Endothelial cell (in vitro differentiated cells): ENCODE data around the gene ACBD6. TPM values are rescaled to one million over a fixed set of nuclear protein-coding genes. Genes with fewer than 3 reads are reported as not detected.
A peak's percentile ranks its signal among the peaks of the same experiment; 100 is the strongest.

Experiments
- DNase-seq: peaks from one replicate; pipeline ENCODE4 v3.0.0; 2021; ENCODE audit warnings: low spot score
- H3K27ac Mint-ChIP-seq: one replicate; pipeline ENCODE4 v1.8.0; 2021; ENCODE audit warnings: mixed read lengths, inconsistent platforms; ENCODE audit not compliant: unreplicated experiment
- H3K27me3 Mint-ChIP-seq: one replicate; pipeline ENCODE4 v1.8.0; 2021; ENCODE audit warnings: mild to moderate bottlenecking, moderate library complexity, mixed read lengths, inconsistent platforms; ENCODE audit not compliant: unreplicated experiment
- H3K36me3 Mint-ChIP-seq: one replicate; pipeline ENCODE4 v1.8.0; 2021; ENCODE audit warnings: mild to moderate bottlenecking, low read depth, mixed read lengths, inconsistent platforms; ENCODE audit not compliant: unreplicated experiment
- H3K4me1 Mint-ChIP-seq: one replicate; pipeline ENCODE4 v1.8.0; 2021; ENCODE audit warnings: mild to moderate bottlenecking, mixed read lengths, inconsistent platforms; ENCODE audit not compliant: unreplicated experiment
- H3K4me3 Mint-ChIP-seq: one replicate; pipeline ENCODE4 v1.8.0; 2021; ENCODE audit warnings: mild to moderate bottlenecking, mixed read lengths, inconsistent platforms; ENCODE audit not compliant: unreplicated experiment
- H3K9me3 Mint-ChIP-seq: one replicate; pipeline ENCODE4 v1.8.0; 2021; ENCODE audit warnings: mixed read lengths, inconsistent platforms; ENCODE audit not compliant: unreplicated experiment
- CTCF ChIP-seq: fragments of 200-600 bp; sonication (generic); IDR thresholded peaks from one replicate; pipeline ENCODE4 v1.5.0; 2021; ENCODE audit warnings: antibody characterized with exemption; ENCODE audit not compliant: unreplicated experiment
- total RNA-seq: library from RNA; stranded (reverse); fragmentation: NEBNext Ultra II Directional; extraction: Animal tissue kit (Norgen Biotek cat#: 25700); gene quantifications from one replicate; pipeline ENCODE4 v1.2.1, GENCODE V29; 2021; ENCODE audit not compliant: unreplicated experiment

ACBD6 gene
- total RNA-seq, 1 donor from 2014 or later: 46.5 TPM

GRCh38 chr1:180250499-180250770 lies 251.9 kb downstream of the ACBD6 start:
- Mint-ChIP-seq H3K27ac (peak overlapping the region; percentile 97), H3K27me3 (peaks cover 15% of the 10 kb centered on the region), H3K36me3 (peaks cover 11% of the 10 kb centered on the region), H3K4me3 (no peak overlapping the region), H3K9me3 (no peaks in the 10 kb centered on the region), H3K4me1 (peaks cover 58% of the 10 kb centered on the region)
- TF ChIP-seq CTCF: no peak
- no peak for DNase-seq

DNA sequence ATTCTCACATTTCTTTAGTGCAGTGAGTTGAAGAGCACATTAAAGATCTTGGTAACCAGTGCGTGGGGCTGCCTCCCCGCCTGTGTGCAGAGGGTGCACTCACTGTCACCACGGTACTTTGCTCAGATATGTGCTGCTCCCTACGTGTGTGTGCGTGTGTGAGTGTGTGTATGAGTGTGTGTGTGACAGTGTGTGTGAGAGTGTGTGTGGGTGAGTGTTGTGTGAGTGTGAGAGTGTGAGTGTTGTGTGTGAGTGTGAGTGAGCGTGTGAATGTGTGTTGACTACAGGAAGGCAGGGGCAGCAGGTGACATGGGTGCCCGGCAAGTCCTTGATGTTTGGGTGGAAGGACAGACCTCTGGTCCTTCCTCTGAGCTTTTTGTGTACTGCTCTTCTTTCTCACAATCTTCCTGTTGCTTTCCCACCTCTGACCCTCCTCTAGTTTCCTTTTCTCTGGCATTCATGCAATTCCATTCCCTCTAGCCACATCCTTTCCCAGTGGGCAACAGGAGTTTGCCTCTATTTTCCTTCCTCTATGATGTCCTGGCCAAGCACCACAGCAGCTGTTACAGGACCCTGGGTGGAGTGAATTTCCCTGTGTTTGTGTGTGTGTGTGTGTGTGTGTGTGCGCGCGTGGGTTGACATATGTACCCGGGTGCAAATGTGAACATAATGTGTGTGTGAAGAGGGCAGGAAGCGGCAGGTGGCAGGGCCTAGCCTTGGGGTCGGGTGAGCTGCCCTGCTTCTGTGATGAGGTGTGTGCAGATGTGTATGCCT lies 252.5 kb downstream of the ACBD6 start:
- H3K4me3 Mint-ChIP-seq: peak overlapping the region; percentile 86
- no peak for DNase-seq
- H3K36me3 Mint-ChIP-seq: peaks cover 11% of the 10 kb centered on the region
- H3K9me3 Mint-ChIP-seq: no peaks in the 10 kb centered on the region
- H3K27me3 Mint-ChIP-seq: peaks cover 15% of the 10 kb centered on the region
- TF ChIP-seq CTCF: no peak
- H3K27ac Mint-ChIP-seq: peak overlapping the region; percentile 97
- peaks cover 62% of the 10 kb centered on the region for H3K4me1 Mint-ChIP-seq

- Mint-ChIP-seq H3K36me3 (peaks cover 11% of the 10 kb centered on the region), H3K4me1 (peaks cover 63% of the 10 kb centered on the region), H3K27ac (peak overlapping the region; percentile 97), H3K9me3 (no peaks in the 10 kb centered on the region), H3K4me3 (peak overlapping the region; percentile 86), H3K27me3 (peaks cover 14% of the 10 kb centered on the region)
- no peak for DNase-seq
- no peak for TF ChIP-seq CTCF
Observed at GRCh38 chr1:180248731-180249681, 253.4 kb downstream of the ACBD6 start.

- no peak for DNase-seq
- Mint-ChIP-seq H3K4me1 (peaks cover 63% of the 10 kb centered on the region), H3K27me3 (peaks cover 14% of the 10 kb centered on the region), H3K9me3 (no peaks in the 10 kb centered on the region), H3K4me3 (no peak overlapping the region), H3K36me3 (peaks cover 11% of the 10 kb centered on the region), H3K27ac (no peak overlapping the region)
- no peak for TF ChIP-seq CTCF
Observed at GRCh38 chr1:180248176-180248575, 254.2 kb downstream of the ACBD6 start.

- Mint-ChIP-seq H3K4me1 (peaks cover 60% of the 10 kb centered on the region), H3K9me3 (no peaks in the 10 kb centered on the region), H3K36me3 (peaks cover 11% of the 10 kb centered on the region), H3K27ac (peak overlapping the region; percentile 48), H3K27me3 (peaks cover 8% of the 10 kb centered on the region), H3K4me3 (no peak overlapping the region)
- no peak for TF ChIP-seq CTCF
- DNase-seq: no peak
Observed at GRCh38 chr1:180247580-180247979, 254.8 kb downstream of the ACBD6 start.
